H1 (cell line): Measurements from ENCODE around the gene LHFPL3.

Source experiments
- CEBPB ChIP-seq: IDR thresholded peaks from 2 replicates; pipeline ENCODE4 v1.6.1; 2012; ENCODE audit warnings: low read depth, low read length
- CREB1 ChIP-seq: IDR thresholded peaks from 2 replicates; pipeline ENCODE4 v1.6.1; 2012; ENCODE audit warnings: inconsistent platforms
- GABPA ChIP-seq: IDR thresholded peaks from 2 replicates; pipeline ENCODE4 v1.6.1; 2011; ENCODE audit warnings: mild to moderate bottlenecking, low read length, moderate library complexity, borderline replicate concordance; ENCODE audit not compliant: insufficient read depth
- GTF2F1 ChIP-seq: IDR thresholded peaks from 2 replicates; pipeline ENCODE4 v1.6.1; 2012; ENCODE audit warnings: low read depth, low read length, improper control_type of control experiment, borderline replicate concordance
- POLR2A ChIP-seq, 2 experiments: IDR thresholded peaks; 1 replicate in 1 of 2; 2 replicates in 1 of 2; pipeline ENCODE4 v1.6.1; 2011; ENCODE audit warnings: low read depth in 2 of 2, low read length in 2 of 2, mild to moderate bottlenecking in 2 of 2; ENCODE audit errors: control extremely low read depth in 1 of 2
- POLR2AphosphoS5 ChIP-seq: IDR thresholded peaks from 2 replicates; pipeline ENCODE4 v1.6.1; 2011; ENCODE audit warnings: low read depth, low read length
- RXRA ChIP-seq: IDR thresholded peaks from 2 replicates; pipeline ENCODE4 v1.6.1; 2011; ENCODE audit warnings: low read depth, mild to moderate bottlenecking, low read length, moderate library complexity; ENCODE audit not compliant: insufficient read depth
- TAF1 ChIP-seq: IDR thresholded peaks from 2 replicates; pipeline ENCODE4 v1.6.1; 2011; ENCODE audit warnings: mild to moderate bottlenecking, low read depth, low read length
- YY1 ChIP-seq: IDR thresholded peaks from 2 replicates; pipeline ENCODE4 v1.6.1; 2011; ENCODE audit warnings: low read depth, mild to moderate bottlenecking, low read length
- TF ChIP-seq, protein P1 (sequence below), 3 experiments: IDR thresholded peaks; 1 replicate in 2 of 3; 2 replicates in 1 of 3; pipeline versions ENCODE4 v1.5.1 to v1.6.1; 2011; ENCODE audit warnings: low read length in 3 of 3, mild to moderate bottlenecking in 3 of 3, inconsistent platforms in 2 of 3, low read depth in 1 of 3, moderate library complexity in 1 of 3; ENCODE audit not compliant: insufficient read depth in 1 of 3; ENCODE audit errors: control extremely low read depth in 1 of 3

DNA sequence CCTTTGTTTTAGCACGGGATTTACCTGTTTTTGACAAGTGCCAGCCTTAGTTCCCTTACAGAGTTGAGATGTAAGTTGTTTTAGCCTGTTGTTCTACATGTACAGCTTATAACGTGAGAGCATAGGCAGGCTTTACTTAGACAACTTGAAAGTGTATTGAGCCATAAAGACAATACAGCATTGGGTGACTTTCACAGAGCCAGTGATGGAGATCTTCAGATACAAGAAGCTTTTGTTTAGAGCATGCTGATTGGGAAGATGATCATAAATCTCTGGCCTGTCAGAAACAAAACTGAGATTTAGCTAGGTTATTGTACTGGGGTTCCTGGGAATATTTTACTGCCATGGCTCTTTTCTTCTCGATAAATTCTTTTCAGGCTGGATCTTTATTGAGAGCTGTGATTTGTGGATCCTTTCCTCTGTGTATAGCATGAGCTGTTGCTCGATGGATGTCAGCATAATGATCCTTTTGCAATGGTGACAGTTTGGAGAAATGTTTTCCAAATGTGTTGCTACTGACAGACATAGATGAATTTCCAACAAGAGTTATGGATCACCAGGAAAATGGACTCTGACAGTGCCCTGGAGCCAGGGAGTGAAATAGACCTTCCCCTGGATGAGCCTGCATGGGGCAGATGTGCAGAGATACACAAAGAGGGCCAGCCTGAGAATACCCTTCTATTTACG, 30.2 kb downstream of the LHFPL3 start:
- no peak for TF ChIP-seq POLR2A (IDR thresholded peaks at IDR 0.05; ENCODE audit: control extremely low read depth in 1 of 2, low read depth in 2 of 2, low read length in 2 of 2)
- no peak for TF ChIP-seq GTF2F1
- TF ChIP-seq YY1 = no peak
- no peak for TF ChIP-seq CREB1
- TF ChIP-seq CEBPB = no peak
- no peak for TF ChIP-seq RXRA
- no peak for TF ChIP-seq TAF1
- TF ChIP-seq POLR2AphosphoS5 = no peak
- TF ChIP-seq GABPA = no peak
- TF ChIP-seq, protein P1, sequence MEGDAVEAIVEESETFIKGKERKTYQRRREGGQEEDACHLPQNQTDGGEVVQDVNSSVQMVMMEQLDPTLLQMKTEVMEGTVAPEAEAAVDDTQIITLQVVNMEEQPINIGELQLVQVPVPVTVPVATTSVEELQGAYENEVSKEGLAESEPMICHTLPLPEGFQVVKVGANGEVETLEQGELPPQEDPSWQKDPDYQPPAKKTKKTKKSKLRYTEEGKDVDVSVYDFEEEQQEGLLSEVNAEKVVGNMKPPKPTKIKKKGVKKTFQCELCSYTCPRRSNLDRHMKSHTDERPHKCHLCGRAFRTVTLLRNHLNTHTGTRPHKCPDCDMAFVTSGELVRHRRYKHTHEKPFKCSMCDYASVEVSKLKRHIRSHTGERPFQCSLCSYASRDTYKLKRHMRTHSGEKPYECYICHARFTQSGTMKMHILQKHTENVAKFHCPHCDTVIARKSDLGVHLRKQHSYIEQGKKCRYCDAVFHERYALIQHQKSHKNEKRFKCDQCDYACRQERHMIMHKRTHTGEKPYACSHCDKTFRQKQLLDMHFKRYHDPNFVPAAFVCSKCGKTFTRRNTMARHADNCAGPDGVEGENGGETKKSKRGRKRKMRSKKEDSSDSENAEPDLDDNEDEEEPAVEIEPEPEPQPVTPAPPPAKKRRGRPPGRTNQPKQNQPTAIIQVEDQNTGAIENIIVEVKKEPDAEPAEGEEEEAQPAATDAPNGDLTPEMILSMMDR (IDR thresholded peaks at IDR 0.05; ENCODE audit: control extremely low read depth in 1 of 3, insufficient read depth in 1 of 3, low read depth in 1 of 3, low read length in 3 of 3) = no peak
